Rectal smooth muscle tissue (tissue), 1 donor: ENCODE measurements around the gene GPR84.
A peak's percentile ranks its signal among the peaks of the same experiment; 100 is the strongest.

ENCODE experiments used
- H3K27ac ChIP-seq: one replicate; pipeline ENCODE4 v1.7.0; 2013; ENCODE audit warnings: low read depth, low read length, inconsistent platforms
- H3K27me3 ChIP-seq: one replicate; pipeline ENCODE4 v1.7.0; 2013; ENCODE audit warnings: low read length; ENCODE audit not compliant: control insufficient read depth, insufficient read depth
- H3K36me3 ChIP-seq: one replicate; pipeline ENCODE4 v1.7.0; 2013; ENCODE audit warnings: low read length; ENCODE audit not compliant: control insufficient read depth, insufficient read depth
- H3K4me1 ChIP-seq: one replicate; pipeline ENCODE4 v1.7.0; 2013; ENCODE audit warnings: low read length; ENCODE audit not compliant: control insufficient read depth, insufficient read depth
- H3K4me3 ChIP-seq: one replicate; pipeline ENCODE4 v1.7.0; 2013; ENCODE audit warnings: low read length
- H3K9ac ChIP-seq: one replicate; pipeline ENCODE4 v1.7.0; 2013; ENCODE audit warnings: low read length

The GPR84 gene

DNA sequence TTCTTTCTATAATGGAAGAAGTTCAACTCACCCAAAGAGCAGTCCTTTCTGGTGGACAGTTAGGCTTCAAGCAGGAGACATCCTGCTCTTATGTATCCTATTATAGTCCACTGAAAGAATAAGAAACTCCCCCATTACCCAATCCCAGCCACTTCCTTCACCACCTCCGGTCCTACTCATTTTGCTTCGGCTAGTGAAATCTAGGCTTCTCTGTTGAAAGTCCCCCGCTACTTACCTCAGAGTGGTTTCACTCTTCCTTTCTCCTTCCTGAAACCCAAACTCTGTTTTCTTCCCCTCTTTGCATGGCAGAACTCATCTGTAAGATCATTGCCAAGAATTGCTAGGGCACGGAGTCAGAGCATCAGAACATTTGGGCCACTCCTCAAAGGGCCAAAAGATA, at the start of gene GPR84:
GPR84 (minus strand) TSS at position 74 of the 400 bp plus-strand sequence. CDS start 635 bp downstream, outside the sequence.
- H3K4me1 ChIP-seq, result peaks cover 13% of the 10 kb centered on the region
- H3K27ac ChIP-seq, result no peak within 1 kb of the TSS
- no peaks in the 10 kb centered on the region for H3K27me3 ChIP-seq
- no peak within 1 kb of the TSS for H3K9ac ChIP-seq
- H3K36me3 ChIP-seq, result no peaks in the 10 kb centered on the region
- no peak within 1 kb of the TSS for H3K4me3 ChIP-seq

DNA sequence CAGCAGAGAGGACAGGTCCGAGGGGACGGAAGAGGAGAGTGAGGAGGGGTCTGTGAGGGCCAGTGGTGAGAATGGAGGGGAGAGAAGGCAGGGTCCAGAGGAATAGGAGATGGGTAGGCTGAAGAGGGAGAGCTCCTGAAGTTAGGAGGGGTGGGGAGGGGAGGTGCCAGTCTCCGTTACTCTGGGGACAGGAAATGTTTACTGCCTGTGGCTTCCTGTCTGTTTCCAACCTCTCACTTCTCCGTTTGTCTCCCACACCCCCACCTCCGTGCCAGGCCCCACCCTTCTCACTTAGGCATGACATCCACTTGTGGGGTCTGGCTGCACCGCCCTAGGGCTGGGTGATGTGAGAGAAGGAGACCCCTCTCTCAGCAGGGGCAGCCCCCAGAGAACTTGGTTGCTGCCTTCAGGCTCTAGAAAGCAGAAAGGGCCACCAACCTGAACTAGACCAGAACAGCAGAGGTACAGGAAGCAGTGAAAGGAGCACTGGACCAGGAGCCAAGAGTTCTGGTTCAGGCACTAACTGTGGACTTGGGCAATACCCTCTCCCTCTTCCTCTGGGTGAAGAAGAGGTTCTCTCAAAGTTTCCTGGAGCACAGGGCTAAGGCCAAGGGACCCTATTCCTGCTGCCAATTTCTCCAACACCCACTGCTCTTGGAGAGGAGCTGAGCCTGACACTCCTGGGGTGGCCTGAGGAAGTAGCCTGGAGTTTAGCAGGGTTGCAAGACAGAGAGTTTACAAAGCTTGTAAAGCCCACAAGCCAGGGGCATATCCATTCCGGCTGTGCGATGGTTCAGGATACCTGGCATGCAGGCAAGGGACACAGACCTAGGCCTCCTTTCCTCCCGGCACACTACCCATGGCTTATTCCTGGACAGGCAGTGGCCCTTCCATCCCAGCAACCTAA, 49.3 kb upstream of the GPR84 start:
- no peaks in the 10 kb centered on the region for H3K27me3 ChIP-seq
- H3K36me3 ChIP-seq, result peaks cover 5% of the 10 kb centered on the region
- no peak overlapping the region for H3K9ac ChIP-seq
- peak overlapping the region; percentile 44 for H3K4me3 ChIP-seq
- H3K27ac ChIP-seq, result peak overlapping the region; percentile 65
- peaks cover 34% of the 10 kb centered on the region for H3K4me1 ChIP-seq

DNA sequence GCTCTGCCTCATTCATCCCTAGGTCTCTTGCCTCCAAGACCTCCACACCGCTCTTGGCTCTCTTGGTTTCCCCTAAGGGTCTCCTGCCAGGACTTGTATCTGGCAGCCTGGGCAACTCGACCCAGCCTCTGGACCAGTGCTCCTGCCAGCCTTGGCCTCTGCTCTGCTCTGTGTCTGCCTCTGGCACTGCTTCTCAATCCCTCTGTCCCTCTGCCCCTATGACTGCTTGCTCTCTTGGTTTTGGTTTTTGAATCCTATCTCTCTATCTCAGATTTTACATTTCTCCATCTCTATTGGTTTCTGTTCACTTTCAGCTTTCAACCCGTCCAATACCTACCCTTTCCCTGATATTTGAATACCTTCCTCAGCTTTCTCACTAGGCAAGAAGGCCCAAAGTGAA, 48.5 kb upstream of the GPR84 start:
- H3K27ac ChIP-seq, result peak overlapping the region; percentile 65

DNA sequence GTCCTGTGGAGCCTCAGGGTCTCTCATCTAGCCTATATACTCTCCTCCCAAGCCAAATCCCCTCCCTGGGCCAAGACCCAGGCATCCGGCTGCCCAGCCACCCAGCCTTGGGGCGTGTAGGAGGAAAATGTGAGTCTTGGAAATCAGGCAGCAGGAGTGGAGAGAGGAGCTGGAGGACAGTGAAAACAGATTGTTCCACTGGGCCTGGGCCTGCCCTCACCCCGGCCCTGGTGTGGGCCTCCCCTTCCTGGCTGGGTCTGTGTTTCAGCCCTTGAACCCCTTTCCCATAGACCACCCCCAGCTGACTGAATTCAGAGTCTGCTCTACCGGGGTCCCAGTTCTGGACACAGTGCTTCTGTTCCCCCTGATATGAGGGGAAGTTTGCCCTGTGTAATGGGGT, 48.1 kb upstream of the GPR84 start:
- peaks cover 10% of the 10 kb centered on the region for H3K36me3 ChIP-seq
- H3K27ac ChIP-seq, result peak overlapping the region; percentile 65
- peak overlapping the region; percentile 11 for H3K4me3 ChIP-seq
- H3K9ac ChIP-seq, result no peak overlapping the region
- H3K4me1 ChIP-seq, result peaks cover 34% of the 10 kb centered on the region
- H3K27me3 ChIP-seq, result no peaks in the 10 kb centered on the region

More for the DNA sequence above, 48.5 kb upstream of the GPR84 start:
- peaks cover 34% of the 10 kb centered on the region for H3K4me1 ChIP-seq
- peak overlapping the region; percentile 44 for H3K4me3 ChIP-seq
- H3K9ac ChIP-seq, result no peak overlapping the region
- peaks cover 6% of the 10 kb centered on the region for H3K36me3 ChIP-seq
- H3K27me3 ChIP-seq, result no peaks in the 10 kb centered on the region

DNA sequence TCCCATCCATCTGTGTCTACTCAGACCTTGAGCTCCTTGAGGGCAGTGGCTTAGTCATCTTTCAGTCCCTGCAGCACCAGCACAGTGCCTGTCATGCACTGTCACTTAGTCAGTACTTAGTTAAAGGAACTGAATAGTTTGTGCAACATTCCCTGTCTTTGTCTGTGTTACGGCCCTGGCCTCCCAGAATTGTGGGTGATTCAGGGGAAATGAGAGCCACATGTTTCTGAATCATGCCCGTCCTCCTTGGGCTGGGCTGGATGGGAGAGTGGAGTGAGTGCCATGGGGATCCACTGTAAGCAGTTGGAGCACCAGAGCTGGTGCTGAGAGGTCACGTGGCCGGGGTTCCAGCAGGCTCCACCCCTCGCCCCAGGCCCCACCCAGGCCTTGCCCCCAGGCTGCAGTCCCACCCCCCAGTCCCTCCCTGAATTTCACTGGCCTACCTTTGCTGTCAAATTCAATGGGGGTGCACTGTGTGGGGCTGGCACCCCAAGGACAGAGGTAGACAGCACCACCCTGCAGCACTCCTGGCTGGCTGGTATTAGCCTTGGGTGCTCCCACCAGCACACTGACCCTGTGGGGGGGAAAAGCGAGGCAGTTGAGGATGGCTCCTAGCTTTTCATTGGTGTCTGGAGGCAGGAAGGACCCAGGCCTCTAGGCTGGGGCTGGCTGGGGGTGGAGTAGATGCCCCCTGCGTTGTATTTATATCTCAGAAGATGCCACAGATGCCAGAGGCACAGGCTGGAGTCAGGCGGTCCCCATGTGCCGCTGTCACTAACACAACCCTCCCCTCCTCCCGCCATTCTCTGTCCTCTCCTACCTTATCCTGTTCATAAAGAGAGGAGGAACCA, 47.3 kb upstream of the GPR84 start:
- H3K4me3 ChIP-seq, result no peak overlapping the region
- H3K36me3 ChIP-seq, result peaks cover 13% of the 10 kb centered on the region
- peaks cover 34% of the 10 kb centered on the region for H3K4me1 ChIP-seq
- peak overlapping the region; percentile 65 for H3K27ac ChIP-seq
- no peaks in the 10 kb centered on the region for H3K27me3 ChIP-seq
- no peak overlapping the region for H3K9ac ChIP-seq

DNA sequence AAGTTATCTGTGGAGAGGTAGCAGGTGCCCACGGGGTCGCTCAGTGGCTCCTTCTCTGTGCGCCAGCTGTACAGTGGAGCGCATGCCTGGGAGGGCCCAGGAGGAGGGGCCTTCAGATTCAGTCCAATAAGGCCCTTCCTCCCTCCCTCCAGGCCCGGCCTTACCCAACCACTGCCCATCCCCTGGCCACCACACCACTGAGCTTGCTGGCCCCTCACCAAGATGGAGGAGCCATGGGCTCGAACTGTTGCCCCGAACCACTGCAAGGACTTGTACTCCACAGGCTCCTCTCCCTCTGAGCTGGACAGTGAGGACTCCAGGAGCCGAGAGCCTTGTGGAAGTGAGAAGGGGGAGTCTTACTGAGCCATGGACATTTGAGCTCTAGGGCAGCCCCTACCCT, 45.0 kb upstream of the GPR84 start:
- Histone ChIP-seq H3K9ac (no peak overlapping the region), H3K36me3 (peaks cover 32% of the 10 kb centered on the region), H3K4me1 (peaks cover 29% of the 10 kb centered on the region), H3K27ac (peak overlapping the region; percentile 23), H3K4me3 (no peak overlapping the region), H3K27me3 (no peaks in the 10 kb centered on the region)

DNA sequence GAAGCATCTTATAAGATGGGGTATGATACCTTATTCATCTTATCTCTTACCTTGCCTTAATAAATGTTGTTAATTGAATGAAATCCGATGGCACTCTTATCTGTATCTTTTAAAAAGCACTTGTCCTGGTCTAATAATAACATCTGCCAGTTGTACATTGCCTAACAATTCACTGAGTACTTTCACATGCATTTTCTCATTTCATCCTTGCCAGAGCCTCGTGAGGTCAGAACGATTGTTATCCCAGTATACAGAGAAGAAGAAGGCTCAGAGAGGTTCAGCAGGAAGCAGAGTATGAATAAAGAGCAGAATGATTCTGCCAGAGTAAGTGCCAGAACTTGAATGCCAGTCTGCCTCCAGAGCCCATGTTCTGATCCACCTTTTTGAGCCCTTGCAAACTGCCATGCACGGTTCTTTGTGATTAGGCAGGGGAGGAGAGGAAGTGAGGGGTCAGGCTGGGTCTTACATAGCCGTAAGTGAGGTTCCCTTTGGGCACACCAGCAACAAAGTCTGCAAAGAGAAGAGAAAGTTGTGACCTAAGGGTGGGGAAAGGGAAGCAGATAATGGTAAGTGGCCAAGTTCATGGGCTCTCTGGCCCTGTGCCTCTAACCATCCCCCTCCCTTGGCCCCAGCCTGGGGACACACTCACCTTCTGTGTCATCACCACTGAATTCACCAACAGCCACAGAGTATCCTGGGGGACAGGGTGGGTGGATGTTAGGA, 43.1 kb upstream of the GPR84 start:
- peaks cover 47% of the 10 kb centered on the region for H3K36me3 ChIP-seq
- no peak overlapping the region for H3K9ac ChIP-seq
- peaks cover 10% of the 10 kb centered on the region for H3K4me1 ChIP-seq
- no peaks in the 10 kb centered on the region for H3K27me3 ChIP-seq
- no peak overlapping the region for H3K4me3 ChIP-seq
- H3K27ac ChIP-seq, result peak overlapping the region; percentile 53

DNA sequence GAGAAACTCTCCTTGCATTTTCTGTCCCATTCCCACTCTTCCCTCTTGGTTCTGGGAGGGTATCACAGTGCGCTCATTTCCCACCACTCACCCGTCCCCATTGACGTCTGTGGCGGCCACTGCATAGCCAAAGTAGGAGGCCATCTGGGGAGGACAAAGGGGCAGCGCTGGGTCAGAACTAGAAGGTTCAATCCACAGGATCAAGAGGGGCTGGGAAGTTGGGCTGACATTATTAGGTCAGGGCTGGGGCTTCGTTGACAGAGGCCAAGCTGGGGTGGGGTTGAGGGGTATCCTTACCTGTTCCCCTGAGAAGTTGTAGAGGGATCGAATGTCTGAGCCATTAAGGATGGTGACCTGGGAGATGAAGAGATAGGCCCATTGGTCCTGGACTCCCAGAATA, 41.3 kb upstream of the GPR84 start:
- Histone ChIP-seq H3K4me3 (no peak overlapping the region), H3K4me1 (no peaks in the 10 kb centered on the region), H3K36me3 (peaks cover 57% of the 10 kb centered on the region), H3K27me3 (no peaks in the 10 kb centered on the region), H3K9ac (no peak overlapping the region), H3K27ac (peak overlapping the region; percentile 45)

DNA sequence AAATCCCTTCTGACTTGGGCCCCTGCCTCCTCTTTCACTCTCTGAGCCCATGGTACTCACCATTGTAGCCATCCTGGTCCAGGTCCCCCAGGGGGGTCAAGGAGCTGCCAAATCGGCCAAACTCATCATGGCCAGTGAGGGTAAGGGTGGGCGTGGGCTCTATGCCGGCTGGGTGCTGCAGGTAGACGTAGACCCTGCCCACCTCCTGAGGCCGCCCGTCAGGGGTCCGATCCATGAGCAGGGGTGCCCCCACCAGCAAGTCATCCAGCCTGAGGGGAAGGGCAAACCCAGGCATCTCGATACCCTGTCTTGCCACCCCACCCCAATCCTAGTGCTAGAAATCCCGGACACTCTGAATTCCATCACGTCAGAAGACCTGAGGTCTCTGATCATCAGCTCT, 40.8 kb upstream of the GPR84 start:
- Histone ChIP-seq H3K27ac (peak overlapping the region; percentile 45), H3K9ac (no peak overlapping the region), H3K4me1 (no peaks in the 10 kb centered on the region), H3K27me3 (no peaks in the 10 kb centered on the region), H3K36me3 (peaks cover 57% of the 10 kb centered on the region), H3K4me3 (no peak overlapping the region)

DNA sequence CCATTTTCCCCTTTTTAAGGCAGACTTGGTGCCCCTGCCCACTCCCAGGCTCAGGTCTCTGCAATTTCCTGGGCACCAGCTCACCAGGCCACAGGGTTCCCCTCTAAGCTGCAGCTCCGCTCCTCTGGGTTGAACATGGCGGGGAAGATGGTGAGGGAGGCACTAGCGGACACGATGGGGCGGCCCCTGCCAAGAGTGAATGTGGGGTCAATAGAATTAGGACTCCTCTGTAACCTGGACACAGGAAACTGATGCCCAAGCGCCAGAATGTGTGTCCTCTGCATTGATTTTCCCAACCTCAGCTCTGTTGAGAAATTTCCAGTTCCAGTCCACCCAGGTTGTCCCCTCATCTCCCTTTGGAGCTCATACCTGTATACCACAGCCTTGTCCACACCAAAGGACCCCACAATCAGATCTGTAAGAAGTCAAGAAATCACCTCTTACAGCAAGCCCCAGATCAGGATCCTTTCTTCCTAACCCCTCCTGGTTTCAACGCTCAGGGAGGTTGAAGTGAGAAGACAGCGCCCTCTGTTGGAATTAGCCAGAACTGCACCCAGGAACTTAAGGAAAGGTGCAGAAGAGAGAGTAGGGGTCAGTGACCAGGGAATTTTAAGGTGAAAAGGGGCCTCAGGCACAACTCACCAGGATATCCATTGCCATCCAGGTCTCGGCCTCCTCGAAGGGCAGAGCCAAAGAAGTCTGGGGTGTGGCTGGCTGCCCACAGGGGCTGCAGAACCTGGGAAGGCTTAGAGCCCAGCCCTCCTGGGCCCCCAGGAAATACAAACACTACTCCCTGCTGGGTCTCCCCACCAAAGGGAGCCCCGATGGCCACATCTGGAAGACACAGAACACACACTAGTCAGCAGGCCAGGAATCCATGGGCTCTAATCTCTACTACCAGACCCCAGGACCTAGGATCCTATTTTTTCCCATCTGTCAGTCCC, 40.0 kb upstream of the GPR84 start:
- Histone ChIP-seq H3K27ac (peak overlapping the region; percentile 45), H3K9ac (no peak overlapping the region), H3K4me1 (no peaks in the 10 kb centered on the region), H3K36me3 (peaks cover 62% of the 10 kb centered on the region), H3K27me3 (no peaks in the 10 kb centered on the region), H3K4me3 (no peak overlapping the region)

DNA sequence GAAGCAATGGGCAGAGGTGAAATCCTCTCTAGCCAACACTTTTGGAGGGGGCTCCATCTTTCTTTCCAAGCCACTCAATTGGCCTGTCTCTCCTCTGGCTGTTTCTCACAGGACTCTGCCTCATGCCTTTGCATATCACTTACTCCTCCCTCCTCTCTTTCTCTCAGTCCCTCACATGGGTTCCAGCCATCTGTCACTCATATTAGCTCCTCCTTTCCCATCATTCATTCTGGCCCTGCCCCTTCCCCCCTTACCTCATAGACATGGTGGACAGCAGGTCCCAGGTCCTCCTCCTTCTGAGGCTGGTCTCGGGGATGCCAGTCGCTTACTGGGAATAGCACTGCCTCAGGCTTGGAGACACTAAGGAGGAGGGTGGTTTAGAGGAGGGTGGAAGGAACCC, 36.8 kb upstream of the GPR84 start:
- Histone ChIP-seq H3K36me3 (peaks cover 55% of the 10 kb centered on the region), H3K9ac (no peak overlapping the region), H3K4me1 (no peaks in the 10 kb centered on the region), H3K27ac (peak overlapping the region; percentile 1), H3K4me3 (no peak overlapping the region), H3K27me3 (no peaks in the 10 kb centered on the region)
